OCI-LY1 (cell line): ENCODE data around the gene TMEM220.

Experiments used
- H2AFZ ChIP-seq: fragments of 200-600 bp; sonication (generic), shearing (Covaris generic); 2 replicates; pipeline ENCODE4 v1.6.0; 2014; ENCODE audit warnings: antibody characterized with exemption, mild to moderate bottlenecking, low read length
- H3F3A ChIP-seq: fragments of 200-600 bp; sonication (generic), shearing (Covaris generic); 2 replicates; pipeline ENCODE4 v1.6.0; 2014; ENCODE audit warnings: mild to moderate bottlenecking, antibody characterized with exemption, low read length, moderate library complexity; ENCODE audit not compliant: insufficient read depth
- H3K27ac ChIP-seq: fragments of 200-600 bp; sonication (generic); 2 replicates; pipeline ENCODE4 v1.5.1; 2014; ENCODE audit warnings: low read length, mixed run types, mild to moderate bottlenecking, low read depth; ENCODE audit not compliant: poor library complexity, severe bottlenecking
- H3K27me3 ChIP-seq: fragments of 200-600 bp; sonication (generic); 2 replicates; pipeline ENCODE4 v1.6.0; 2014; ENCODE audit warnings: antibody characterized with exemption, mild to moderate bottlenecking, low read length, moderate library complexity; ENCODE audit not compliant: insufficient read depth
- H3K36me3 ChIP-seq: fragments of 200-600 bp; sonication (generic); 2 replicates; pipeline ENCODE4 v1.6.1; 2014; ENCODE audit warnings: mild to moderate bottlenecking, antibody characterized with exemption, low read length, moderate library complexity, mixed read lengths; ENCODE audit not compliant: insufficient read depth
- H3K4me1 ChIP-seq: fragments of 200-600 bp; sonication (generic); 2 replicates; pipeline ENCODE4 v1.5.1; 2014; ENCODE audit warnings: mild to moderate bottlenecking, low read length, moderate library complexity; ENCODE audit not compliant: insufficient read depth, severe bottlenecking
- H3K4me2 ChIP-seq: fragments of 200-600 bp; sonication (generic), shearing (Covaris generic); 2 replicates; pipeline ENCODE4 v1.6.1; 2014; ENCODE audit warnings: low read length
- H3K4me3 ChIP-seq: fragments of 200-600 bp; sonication (generic); 2 replicates; pipeline ENCODE4 v1.5.1; 2014; ENCODE audit warnings: low read length, low read depth, mild to moderate bottlenecking, mixed read lengths; ENCODE audit not compliant: poor library complexity, severe bottlenecking
- H3K79me2 ChIP-seq: fragments of 200-600 bp; shearing (Covaris generic); 2 replicates; pipeline ENCODE4 v1.6.1; 2016; ENCODE audit warnings: mixed run types, low read length, mixed read lengths; ENCODE audit not compliant: insufficient read depth
- H3K9ac ChIP-seq: fragments of 200-600 bp; sonication (generic), shearing (Covaris generic); 2 replicates; pipeline ENCODE4 v1.6.1; 2014; ENCODE audit warnings: mild to moderate bottlenecking, low read length, mixed read lengths
- H3K9me2 ChIP-seq: fragments of 200-600 bp; sonication (generic), shearing (Covaris generic); 2 replicates; pipeline ENCODE4 v1.6.1; 2014; ENCODE audit warnings: low read depth, mild to moderate bottlenecking, low read length, mixed read lengths
- H3K9me3 ChIP-seq: fragments of 200-600 bp; shearing (Covaris generic); 2 replicates; pipeline ENCODE4 v1.6.1; 2014; ENCODE audit warnings: low read length, mixed read lengths
- H4K20me1 ChIP-seq: fragments of 200-600 bp; sonication (generic), shearing (Covaris generic); 2 replicates; pipeline ENCODE4 v1.6.0; 2016; ENCODE audit warnings: mild to moderate bottlenecking, low read length; ENCODE audit not compliant: insufficient read depth
- CTCF ChIP-seq: fragments of 200-600 bp; sonication (generic), shearing (Covaris generic); IDR thresholded peaks from 2 replicates; pipeline ENCODE4 v1.5.1; 2017; ENCODE audit warnings: mild to moderate bottlenecking, antibody characterized with exemption, low read length, moderate library complexity, mixed read lengths
- EZH2 ChIP-seq: fragments of 200-600 bp; sonication (generic), shearing (Covaris generic); IDR thresholded peaks from 2 replicates; pipeline ENCODE4 v1.8.0; 2017; ENCODE audit warnings: borderline replicate concordance, mixed run types, mild to moderate bottlenecking, antibody characterized with exemption, low read length, moderate library complexity, mixed read lengths

The TMEM220 gene

GRCh38 chr17:10718547-10718946, 11.3 kb downstream of the TMEM220 start:
- TF ChIP-seq EZH2 (no peak), CTCF (no peak)
- Histone ChIP-seq H3K4me3 (no peak overlapping the region), H3K27ac (no peak overlapping the region)

GRCh38 chr17:10716218-10716617, 13.6 kb downstream of the TMEM220 start:
- no peak overlapping the region for H2AFZ ChIP-seq
- H3K4me2 ChIP-seq: no peak overlapping the region
- no peaks in the 10 kb centered on the region for H3K9me3 ChIP-seq
- TF ChIP-seq CTCF (no peak), EZH2 (no peak)
- no peak overlapping the region for H3K4me3 ChIP-seq
- no peak overlapping the region for H3K27ac ChIP-seq
- no peaks in the 10 kb centered on the region for H4K20me1 ChIP-seq
- H3K27me3 ChIP-seq: no peaks in the 10 kb centered on the region
- peaks cover 15% of the 10 kb centered on the region; the same call in 1 of the 2 replicates for H3K36me3 ChIP-seq
- H3F3A ChIP-seq: no peaks in the 10 kb centered on the region
- no peaks in the 10 kb centered on the region for H3K79me2 ChIP-seq
- no peak overlapping the region for H3K9ac ChIP-seq
- no peaks in the 10 kb centered on the region for H3K4me1 ChIP-seq
- no peaks in the 10 kb centered on the region for H3K9me2 ChIP-seq

More at GRCh38 chr17:10718547-10718946, 11.3 kb downstream of the TMEM220 start:
- Histone ChIP-seq H3K79me2 (no peaks in the 10 kb centered on the region), H4K20me1 (no peaks in the 10 kb centered on the region), H3K9me2 (no peaks in the 10 kb centered on the region), H3K4me2 (no peak overlapping the region), H3K9me3 (no peaks in the 10 kb centered on the region), H3K4me1 (no peaks in the 10 kb centered on the region), H2AFZ (no peak overlapping the region), H3F3A (no peaks in the 10 kb centered on the region), H3K9ac (no peak overlapping the region), H3K27me3 (no peaks in the 10 kb centered on the region), H3K36me3 (no peaks in the 10 kb centered on the region)

- H3K4me3 ChIP-seq: no peak overlapping the region
- H3K27ac ChIP-seq: no peak overlapping the region
- no peaks in the 10 kb centered on the region for H3K9me3 ChIP-seq
- H4K20me1 ChIP-seq: no peaks in the 10 kb centered on the region
- no peaks in the 10 kb centered on the region for H3K4me1 ChIP-seq
- TF ChIP-seq EZH2: no peak
- TF ChIP-seq CTCF: no peak
- H2AFZ ChIP-seq: no peak overlapping the region
- peaks cover 39% of the 10 kb centered on the region; the same call in 1 of the 2 replicates for H3K36me3 ChIP-seq
- H3K4me2 ChIP-seq: no peak overlapping the region
- H3F3A ChIP-seq: no peaks in the 10 kb centered on the region
- H3K9ac ChIP-seq: no peak overlapping the region
- H3K27me3 ChIP-seq: no peaks in the 10 kb centered on the region
- H3K9me2 ChIP-seq: no peaks in the 10 kb centered on the region
- H3K79me2 ChIP-seq: no peaks in the 10 kb centered on the region
Observed at GRCh38 chr17:10713318-10713717, 16.5 kb downstream of the TMEM220 start.
